Measurements from ENCODE around the gene PRR15L. TPM values are rescaled to one million over a fixed set of nuclear protein-coding genes. Genes with fewer than 3 reads are reported as not detected.

The PRR15L gene
- total RNA-seq, 1 experiment from 2014 or later, result 0.18 TPM

DNA sequence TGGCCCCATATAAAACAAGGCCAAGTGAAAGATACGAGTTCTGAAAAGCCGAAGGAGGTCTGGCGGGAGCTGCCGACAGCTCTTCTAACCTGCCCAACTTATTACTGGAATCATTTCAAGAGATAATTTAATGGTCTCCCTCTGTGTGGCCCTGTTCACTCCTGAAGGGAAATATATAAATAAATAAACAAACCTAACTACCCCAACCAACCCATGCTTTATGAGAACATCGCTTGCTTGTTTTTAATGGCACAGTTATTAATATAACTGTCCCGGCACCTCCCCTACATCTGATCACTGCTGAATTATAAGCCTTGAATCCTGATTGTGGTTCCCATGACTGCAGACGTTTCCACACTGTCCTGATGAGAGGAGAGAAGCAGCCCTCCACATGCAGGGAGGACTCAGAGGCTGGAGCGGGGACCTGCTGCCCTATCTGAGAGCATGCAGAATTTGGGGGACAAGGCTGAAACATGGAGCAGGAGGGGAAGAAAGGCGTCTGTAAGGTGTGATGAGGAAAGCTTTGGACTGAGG is 35.4 kb upstream of the PRR15L start:
- H3K27me3 ChIP-seq (ENCODE audit: control insufficient read depth, insufficient read depth, low read length), result no peaks in the 10 kb centered on the region
- no peak overlapping the region for H3K4me3 ChIP-seq (ENCODE audit: low read depth in 2 of 2, low read length in 2 of 2)
- no peak for TF ChIP-seq TCF7L2 (IDR thresholded peaks at IDR 0.05; ENCODE audit: low read depth, low read length)
- TF ChIP-seq, protein P1, sequence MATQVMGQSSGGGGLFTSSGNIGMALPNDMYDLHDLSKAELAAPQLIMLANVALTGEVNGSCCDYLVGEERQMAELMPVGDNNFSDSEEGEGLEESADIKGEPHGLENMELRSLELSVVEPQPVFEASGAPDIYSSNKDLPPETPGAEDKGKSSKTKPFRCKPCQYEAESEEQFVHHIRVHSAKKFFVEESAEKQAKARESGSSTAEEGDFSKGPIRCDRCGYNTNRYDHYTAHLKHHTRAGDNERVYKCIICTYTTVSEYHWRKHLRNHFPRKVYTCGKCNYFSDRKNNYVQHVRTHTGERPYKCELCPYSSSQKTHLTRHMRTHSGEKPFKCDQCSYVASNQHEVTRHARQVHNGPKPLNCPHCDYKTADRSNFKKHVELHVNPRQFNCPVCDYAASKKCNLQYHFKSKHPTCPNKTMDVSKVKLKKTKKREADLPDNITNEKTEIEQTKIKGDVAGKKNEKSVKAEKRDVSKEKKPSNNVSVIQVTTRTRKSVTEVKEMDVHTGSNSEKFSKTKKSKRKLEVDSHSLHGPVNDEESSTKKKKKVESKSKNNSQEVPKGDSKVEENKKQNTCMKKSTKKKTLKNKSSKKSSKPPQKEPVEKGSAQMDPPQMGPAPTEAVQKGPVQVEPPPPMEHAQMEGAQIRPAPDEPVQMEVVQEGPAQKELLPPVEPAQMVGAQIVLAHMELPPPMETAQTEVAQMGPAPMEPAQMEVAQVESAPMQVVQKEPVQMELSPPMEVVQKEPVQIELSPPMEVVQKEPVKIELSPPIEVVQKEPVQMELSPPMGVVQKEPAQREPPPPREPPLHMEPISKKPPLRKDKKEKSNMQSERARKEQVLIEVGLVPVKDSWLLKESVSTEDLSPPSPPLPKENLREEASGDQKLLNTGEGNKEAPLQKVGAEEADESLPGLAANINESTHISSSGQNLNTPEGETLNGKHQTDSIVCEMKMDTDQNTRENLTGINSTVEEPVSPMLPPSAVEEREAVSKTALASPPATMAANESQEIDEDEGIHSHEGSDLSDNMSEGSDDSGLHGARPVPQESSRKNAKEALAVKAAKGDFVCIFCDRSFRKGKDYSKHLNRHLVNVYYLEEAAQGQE (IDR thresholded peaks at IDR 0.05; ENCODE audit: insufficient read depth in 1 of 2, low read depth in 2 of 2, low read length in 1 of 2), result no peak
- no peak for TF ChIP-seq POLR2AphosphoS5 (IDR thresholded peaks at IDR 0.05; ENCODE audit: low read depth, low read length)
- TF ChIP-seq SIN3A (IDR thresholded peaks at IDR 0.05; ENCODE audit: borderline replicate concordance, insufficient read depth, low read depth, low read length), result no peak
- TF ChIP-seq, protein P2, sequence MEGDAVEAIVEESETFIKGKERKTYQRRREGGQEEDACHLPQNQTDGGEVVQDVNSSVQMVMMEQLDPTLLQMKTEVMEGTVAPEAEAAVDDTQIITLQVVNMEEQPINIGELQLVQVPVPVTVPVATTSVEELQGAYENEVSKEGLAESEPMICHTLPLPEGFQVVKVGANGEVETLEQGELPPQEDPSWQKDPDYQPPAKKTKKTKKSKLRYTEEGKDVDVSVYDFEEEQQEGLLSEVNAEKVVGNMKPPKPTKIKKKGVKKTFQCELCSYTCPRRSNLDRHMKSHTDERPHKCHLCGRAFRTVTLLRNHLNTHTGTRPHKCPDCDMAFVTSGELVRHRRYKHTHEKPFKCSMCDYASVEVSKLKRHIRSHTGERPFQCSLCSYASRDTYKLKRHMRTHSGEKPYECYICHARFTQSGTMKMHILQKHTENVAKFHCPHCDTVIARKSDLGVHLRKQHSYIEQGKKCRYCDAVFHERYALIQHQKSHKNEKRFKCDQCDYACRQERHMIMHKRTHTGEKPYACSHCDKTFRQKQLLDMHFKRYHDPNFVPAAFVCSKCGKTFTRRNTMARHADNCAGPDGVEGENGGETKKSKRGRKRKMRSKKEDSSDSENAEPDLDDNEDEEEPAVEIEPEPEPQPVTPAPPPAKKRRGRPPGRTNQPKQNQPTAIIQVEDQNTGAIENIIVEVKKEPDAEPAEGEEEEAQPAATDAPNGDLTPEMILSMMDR (IDR thresholded peaks at IDR 0.05), result no peak
- H3K4me1 ChIP-seq (ENCODE audit: control insufficient read depth, insufficient read depth, low read length), result peaks cover 6% of the 10 kb centered on the region; the same call in 1 of the 2 replicates
- BruUV-seq (replicated peaks), result no TSS peak
- intact Hi-C loops (cut with micrococcal nuclease; ENCODE audit: unreplicated experiment), result no loop called here
- DNase-seq (ENCODE audit: low read depth, low spot score), result no peak
- POLR2A ChIA-PET, result no interaction called here
- in situ Hi-C loops (cut with HindIII; ENCODE audit: low pct_unique_long_range_greater_than_20kb, low sequenced_read_pairs), result no loop called here
- no peaks in the 10 kb centered on the region for H3K36me3 ChIP-seq (ENCODE audit: control insufficient read depth, insufficient read depth, low read length)
- CTCF ChIA-PET, result interaction anchor here (1.2 kb wide), 1 partner anchor 23 kb away, joined by 4 read pairs; the partner anchor contains the start of gene CDK5RAP3
- no peaks in the 10 kb centered on the region for H3K9me3 ChIP-seq (ENCODE audit: control insufficient read depth, insufficient read depth, low read depth, low read length)
- no peak overlapping the region for H3K27ac ChIP-seq (ENCODE audit: low read length)
- ATAC-seq, result no peak

DNA sequence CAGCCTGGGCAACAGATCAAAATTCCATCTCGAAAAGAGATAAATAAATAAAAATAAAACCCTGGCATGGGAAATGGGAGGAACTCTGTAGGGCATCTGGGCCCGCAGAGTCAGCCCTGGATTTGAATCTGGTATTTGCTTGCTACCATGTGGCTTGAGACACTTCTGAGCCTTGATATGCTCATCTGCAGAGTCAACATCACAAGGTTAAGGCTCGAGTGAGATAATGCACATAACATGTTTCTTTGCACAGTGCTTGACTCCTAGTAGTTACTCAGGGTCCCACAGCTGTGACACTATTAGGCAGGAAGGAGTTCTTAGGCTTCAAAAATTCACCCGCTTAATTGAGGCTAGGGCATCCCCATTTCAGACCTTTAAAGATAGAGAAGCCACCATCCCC is 34.5 kb upstream of the PRR15L start:
- intact Hi-C loops (cut with micrococcal nuclease; ENCODE audit: unreplicated experiment) (no loop called here), in situ Hi-C loops (cut with HindIII; ENCODE audit: low pct_unique_long_range_greater_than_20kb, low sequenced_read_pairs) (no loop called here)
- Histone ChIP-seq H3K4me3 (ENCODE audit: low read depth in 2 of 2, low read length in 2 of 2) (no peak overlapping the region), H3K9me3 (ENCODE audit: control insufficient read depth, insufficient read depth, low read depth, low read length) (no peaks in the 10 kb centered on the region), H3K36me3 (ENCODE audit: control insufficient read depth, insufficient read depth, low read length) (no peaks in the 10 kb centered on the region), H3K4me1 (ENCODE audit: control insufficient read depth, insufficient read depth, low read length) (peaks cover 12% of the 10 kb centered on the region), H3K27me3 (ENCODE audit: control insufficient read depth, insufficient read depth, low read length) (no peaks in the 10 kb centered on the region), H3K27ac (ENCODE audit: low read length) (no peak overlapping the region)
- ATAC-seq (no peak), DNase-seq (ENCODE audit: low read depth, low spot score) (no peak)
- ChIA-PET CTCF (no interaction called here), POLR2A (no interaction called here)
- no TSS peak for BruUV-seq (replicated peaks)
- TF ChIP-seq POLR2AphosphoS5 (IDR thresholded peaks at IDR 0.05; ENCODE audit: low read depth, low read length) (no peak), SIN3A (IDR thresholded peaks at IDR 0.05; ENCODE audit: borderline replicate concordance, insufficient read depth, low read depth, low read length) (no peak), TCF7L2 (IDR thresholded peaks at IDR 0.05; ENCODE audit: low read depth, low read length) (no peak)
- TF ChIP-seq, protein P1 (IDR thresholded peaks at IDR 0.05; ENCODE audit: insufficient read depth in 1 of 2, low read depth in 2 of 2, low read length in 1 of 2), result no peak
- TF ChIP-seq, protein P2 (IDR thresholded peaks at IDR 0.05), result no peak

Measured in Panc1 (cell line).